Astrocyte of the spinal cord (primary cell): ENCODE data around the gene RIMBP2.

Experiments used
- DNase-seq: peaks from one replicate; pipeline ENCODE4 v3.0.0; 2011; ENCODE audit warnings: low read depth, low spot score
- H3K4me3 ChIP-seq: 2 replicates; pipeline ENCODE4 v1.5.1; 2011; ENCODE audit warnings: low read depth, mild to moderate bottlenecking, low read length, moderate library complexity
- in situ Hi-C: cut with HindIII; loops from 2 replicates; pipeline ENCODE4 v1.10.0; 2017; ENCODE audit warnings: low sequenced_read_pairs
- TF ChIP-seq, protein P1 (sequence below): IDR thresholded peaks from 2 replicates; pipeline ENCODE4 v1.5.1; 2012; ENCODE audit warnings: low read depth, mild to moderate bottlenecking, low read length, inconsistent platforms

The RIMBP2 gene

DNA sequence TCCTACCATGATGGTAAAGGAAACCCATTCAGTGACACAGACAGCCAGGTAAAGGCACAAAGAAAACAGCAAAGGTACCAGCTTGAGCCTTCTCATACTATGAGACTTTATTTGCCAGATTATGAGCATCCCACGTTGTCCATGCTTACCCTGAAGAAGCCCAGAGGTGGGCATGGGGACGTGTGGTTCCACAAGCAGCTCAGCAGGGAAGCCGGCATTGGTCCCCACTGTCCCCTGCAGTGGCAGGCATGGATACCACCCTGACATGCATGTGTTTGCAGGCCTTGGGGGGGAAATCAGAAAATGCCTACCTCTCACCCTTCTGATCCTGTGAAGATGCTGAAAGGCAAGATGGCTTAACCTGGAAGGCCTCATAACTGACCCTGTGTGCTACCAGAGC lies 195.3 kb downstream of the RIMBP2 start:
- TF ChIP-seq, protein P1, sequence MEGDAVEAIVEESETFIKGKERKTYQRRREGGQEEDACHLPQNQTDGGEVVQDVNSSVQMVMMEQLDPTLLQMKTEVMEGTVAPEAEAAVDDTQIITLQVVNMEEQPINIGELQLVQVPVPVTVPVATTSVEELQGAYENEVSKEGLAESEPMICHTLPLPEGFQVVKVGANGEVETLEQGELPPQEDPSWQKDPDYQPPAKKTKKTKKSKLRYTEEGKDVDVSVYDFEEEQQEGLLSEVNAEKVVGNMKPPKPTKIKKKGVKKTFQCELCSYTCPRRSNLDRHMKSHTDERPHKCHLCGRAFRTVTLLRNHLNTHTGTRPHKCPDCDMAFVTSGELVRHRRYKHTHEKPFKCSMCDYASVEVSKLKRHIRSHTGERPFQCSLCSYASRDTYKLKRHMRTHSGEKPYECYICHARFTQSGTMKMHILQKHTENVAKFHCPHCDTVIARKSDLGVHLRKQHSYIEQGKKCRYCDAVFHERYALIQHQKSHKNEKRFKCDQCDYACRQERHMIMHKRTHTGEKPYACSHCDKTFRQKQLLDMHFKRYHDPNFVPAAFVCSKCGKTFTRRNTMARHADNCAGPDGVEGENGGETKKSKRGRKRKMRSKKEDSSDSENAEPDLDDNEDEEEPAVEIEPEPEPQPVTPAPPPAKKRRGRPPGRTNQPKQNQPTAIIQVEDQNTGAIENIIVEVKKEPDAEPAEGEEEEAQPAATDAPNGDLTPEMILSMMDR, result no peak

DNA sequence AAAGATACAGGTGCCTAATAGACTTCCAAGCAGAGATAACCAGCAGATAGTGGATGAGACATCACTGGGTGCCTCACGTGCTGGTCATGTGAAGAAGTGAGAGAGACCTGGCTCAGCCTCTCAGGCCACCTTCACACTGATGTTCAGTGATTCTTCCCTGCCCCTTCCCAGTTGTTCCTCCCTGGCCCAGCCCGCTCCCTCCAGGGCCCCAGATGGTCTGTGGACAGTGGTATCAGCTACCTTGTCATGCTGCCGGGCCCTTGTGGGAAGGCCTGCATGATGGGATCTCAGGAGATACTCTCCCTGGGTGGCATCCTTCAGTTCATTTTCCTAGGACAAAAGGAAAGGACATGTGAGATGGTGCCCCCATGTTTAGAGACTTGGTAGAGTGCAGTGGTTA lies 198.5 kb downstream of the RIMBP2 start:
- no peak for DNase-seq
- TF ChIP-seq, protein P1, result no peak
- no peak overlapping the region for H3K4me3 ChIP-seq
- in situ Hi-C loops, result no loop called here

More for the DNA sequence above, 195.3 kb downstream of the RIMBP2 start:
- no peak overlapping the region for H3K4me3 ChIP-seq
- in situ Hi-C loops, result no loop called here
- no peak for DNase-seq

DNA sequence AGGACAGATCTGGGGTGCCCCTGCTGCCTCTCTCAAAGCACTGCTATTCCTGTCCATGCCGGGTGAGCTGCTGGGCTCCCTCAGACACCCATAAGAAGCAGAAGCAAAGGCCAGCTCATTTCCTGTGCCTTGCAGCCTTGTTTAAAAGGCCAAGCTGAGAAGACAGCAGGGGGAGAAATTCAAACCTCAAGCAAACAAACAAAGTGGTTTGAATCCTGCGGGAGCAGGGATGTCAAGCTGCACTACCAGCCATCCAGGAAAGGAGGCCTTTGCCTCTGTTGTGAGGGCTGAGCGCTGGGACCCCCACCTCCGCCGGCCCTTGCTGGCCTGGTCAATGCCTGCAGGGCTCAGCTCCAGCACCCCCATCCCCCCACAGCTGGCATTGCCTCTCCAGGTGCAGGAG lies 201.9 kb downstream of the RIMBP2 start:
- H3K4me3 ChIP-seq, result no peak overlapping the region
- TF ChIP-seq, protein P1, result no peak
- in situ Hi-C loops, result no loop called here
- no peak for DNase-seq

DNA sequence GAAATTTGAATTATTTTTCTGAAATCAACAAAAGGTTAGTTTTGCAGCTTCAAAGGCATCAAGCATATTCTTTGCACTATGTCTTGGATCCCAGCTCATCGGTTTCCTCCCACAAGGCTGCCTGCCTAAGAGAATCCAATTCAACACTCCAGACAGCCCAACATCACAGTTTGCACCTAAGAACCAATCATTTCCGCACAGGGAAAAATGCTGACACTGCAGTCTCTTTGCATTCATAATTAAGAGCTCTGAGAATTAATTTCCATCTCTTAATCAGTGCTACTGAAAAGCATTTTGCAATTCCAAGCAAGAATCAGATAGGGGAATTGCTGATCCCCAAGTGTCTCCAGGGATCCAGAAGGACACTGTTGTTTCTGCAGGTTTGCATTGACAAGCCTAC lies 202.5 kb downstream of the RIMBP2 start:
- TF ChIP-seq, protein P1, result no peak
- in situ Hi-C loops, result no loop called here
- H3K4me3 ChIP-seq, result no peak overlapping the region

DNA sequence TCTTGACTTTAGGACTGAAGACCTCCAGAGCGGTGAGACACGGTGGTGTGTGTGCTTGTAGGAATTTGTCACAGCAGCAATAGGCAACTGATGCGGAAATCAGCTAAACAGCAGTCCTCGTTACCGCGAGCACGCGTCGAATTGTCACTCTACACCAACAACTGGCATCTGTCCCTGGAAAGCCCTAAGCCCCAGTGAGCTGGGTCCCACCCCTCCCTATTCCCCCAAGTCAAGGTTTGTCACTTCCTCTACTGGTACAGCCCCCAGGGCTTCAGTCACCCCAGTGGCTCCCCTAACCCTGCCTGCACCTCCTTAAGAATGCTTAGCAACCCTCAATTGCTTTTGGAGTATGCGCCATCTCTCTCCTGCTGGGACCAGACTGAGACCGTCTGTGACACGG lies 204.8 kb downstream of the RIMBP2 start:
- no peak for DNase-seq
- H3K4me3 ChIP-seq, result no peak overlapping the region
- in situ Hi-C loops, result no loop called here
- TF ChIP-seq, protein P1, result no peak

More for the DNA sequence above, 202.5 kb downstream of the RIMBP2 start:
- DNase-seq, result no peak

DNA sequence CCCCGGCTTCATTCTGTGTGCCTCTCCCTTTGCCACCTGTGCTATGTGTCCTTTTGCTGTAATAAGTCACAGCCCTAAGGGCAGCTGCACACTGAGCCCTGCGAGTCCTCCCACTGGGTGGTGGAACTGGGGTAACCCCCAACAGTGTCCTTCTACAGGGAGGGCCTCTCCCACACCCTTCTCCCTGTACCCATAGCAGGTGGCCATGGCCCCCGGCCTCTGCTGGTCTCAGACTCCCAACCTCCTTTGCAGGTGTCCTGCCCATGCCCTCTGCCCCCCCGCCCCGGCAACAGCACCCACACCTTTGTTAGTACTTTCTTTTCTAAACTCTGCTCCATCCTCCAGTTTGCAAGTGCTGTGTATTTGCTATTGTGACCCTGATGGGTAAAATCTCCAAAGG lies 206.6 kb downstream of the RIMBP2 start:
- H3K4me3 ChIP-seq, result no peak overlapping the region
- in situ Hi-C loops, result no loop called here
- TF ChIP-seq, protein P1, result no peak
- DNase-seq, result no peak

DNA sequence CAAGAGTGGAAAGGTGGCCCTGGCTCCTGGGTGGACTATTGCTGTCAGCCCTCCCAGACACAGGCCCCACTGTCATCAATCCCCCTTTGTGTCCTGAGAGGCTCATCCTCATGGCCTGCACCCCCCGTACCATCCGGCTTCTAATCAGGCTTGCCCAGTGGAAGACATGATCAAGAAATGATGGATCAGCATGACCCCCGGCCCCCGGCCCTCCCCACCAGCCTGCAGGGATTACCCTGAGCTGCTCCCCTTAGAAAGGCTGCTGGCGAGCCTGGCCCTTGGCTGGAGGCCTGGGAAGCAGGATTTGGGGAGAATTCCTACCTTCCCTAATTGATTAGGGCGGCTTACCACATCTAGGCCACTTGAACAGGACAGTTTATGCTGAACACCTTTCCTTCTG lies 207.3 kb downstream of the RIMBP2 start:
- no peak overlapping the region for H3K4me3 ChIP-seq
- in situ Hi-C loops, result no loop called here
- DNase-seq, result no peak
- TF ChIP-seq, protein P1, result no peak
